ENCODE measurements around the gene DOP1B.

GRCh38 chr21:36115138-36115730, 41.4 kb upstream of the DOP1B start:
- no peak for TF ChIP-seq CTCF (IDR thresholded peaks at IDR 0.05)
- no peak for TF ChIP-seq POLR2A (IDR thresholded peaks at IDR 0.05)

Measured in lower leg skin (tissue), 3 donors.